ENCODE measurements around the gene SCP2.

The SCP2 gene

GRCh38 chr1:53071167-53071865 is 144.2 kb downstream of the SCP2 start:
- DNase-seq (ENCODE audit: low spot score) = no peak
- TF ChIP-seq CTCF (IDR thresholded peaks at IDR 0.05; ENCODE audit: borderline replicate concordance, control extremely low read depth, extremely low read depth, insufficient read depth, missing control alignments) = no peak
- in situ Hi-C loops (cut with MboI; ENCODE audit: low sequenced_read_pairs, unreplicated experiment) = no loop called here

GRCh38 chr1:53071915-53072314 is 144.8 kb downstream of the SCP2 start:
- in situ Hi-C loops (cut with MboI; ENCODE audit: low sequenced_read_pairs, unreplicated experiment) = no loop called here
- no peak for TF ChIP-seq CTCF (IDR thresholded peaks at IDR 0.05; ENCODE audit: borderline replicate concordance, control extremely low read depth, extremely low read depth, insufficient read depth, missing control alignments)
- DNase-seq (ENCODE audit: low spot score) = no peak

- TF ChIP-seq CTCF (IDR thresholded peaks at IDR 0.05; ENCODE audit: borderline replicate concordance, control extremely low read depth, extremely low read depth, insufficient read depth, missing control alignments) = no peak
- in situ Hi-C loops (cut with MboI; ENCODE audit: low sequenced_read_pairs, unreplicated experiment) = no loop called here
- DNase-seq (ENCODE audit: low spot score) = no peak
Observed at GRCh38 chr1:53073287-53073686, 146.2 kb downstream of the SCP2 start.

- no peak for DNase-seq (ENCODE audit: low spot score)
- in situ Hi-C loops (cut with MboI; ENCODE audit: low sequenced_read_pairs, unreplicated experiment) = no loop called here
- no peak for TF ChIP-seq CTCF (IDR thresholded peaks at IDR 0.05; ENCODE audit: borderline replicate concordance, control extremely low read depth, extremely low read depth, insufficient read depth, missing control alignments)
Observed at GRCh38 chr1:53073868-53074311, 146.8 kb downstream of the SCP2 start.

- no peak for DNase-seq (ENCODE audit: low spot score)
- no peak for TF ChIP-seq CTCF (IDR thresholded peaks at IDR 0.05; ENCODE audit: borderline replicate concordance, control extremely low read depth, extremely low read depth, insufficient read depth, missing control alignments)
- in situ Hi-C loops (cut with MboI; ENCODE audit: low sequenced_read_pairs, unreplicated experiment) = no loop called here
Observed at GRCh38 chr1:53074313-53075154, 147.5 kb downstream of the SCP2 start.

GRCh38 chr1:53075206-53075605 is 148.1 kb downstream of the SCP2 start:
- TF ChIP-seq CTCF (IDR thresholded peaks at IDR 0.05; ENCODE audit: borderline replicate concordance, control extremely low read depth, extremely low read depth, insufficient read depth, missing control alignments) = no peak
- DNase-seq (ENCODE audit: low spot score) = no peak
- in situ Hi-C loops (cut with MboI; ENCODE audit: low sequenced_read_pairs, unreplicated experiment) = no loop called here
